NCI-H187 treated with DMSO at 0.1 percent for 48 hours (cell line): ENCODE data around the gene SPTY2D1.

Source experiments
- DNase-seq: peaks from one replicate; lab custom pipeline; 2025; lab: John Stamatoyannopoulos, UW

The SPTY2D1 gene

GRCh38 chr11:18563090-18563730 lies 70.9 kb downstream of the SPTY2D1 start:
- no peak for DNase-seq
